H9 (cell line): ENCODE measurements around the gene TMEM242. TPM values are rescaled to one million over a fixed set of nuclear protein-coding genes. Genes with fewer than 3 reads are reported as not detected.

Source experiments
- DNase-seq: peaks from one replicate; pipeline ENCODE4 v3.0.0-alpha.2; 2017
- H2AFZ ChIP-seq: one replicate; pipeline ENCODE4 v1.6.1; 2013; ENCODE audit warnings: mild to moderate bottlenecking, low read length, control low read depth, moderate library complexity
- H2AK5ac ChIP-seq: 2 replicates; pipeline ENCODE4 v1.6.1; 2013; ENCODE audit warnings: low read length, control low read depth, mixed read lengths; ENCODE audit not compliant: insufficient read length
- H2BK120ac ChIP-seq: one replicate; pipeline ENCODE4 v1.6.1; 2013; ENCODE audit warnings: low read depth, mild to moderate bottlenecking, low read length, control low read depth, inconsistent platforms; ENCODE audit not compliant: poor library complexity, severe bottlenecking
- H2BK12ac ChIP-seq: 2 replicates; pipeline ENCODE4 v1.6.1; 2013; ENCODE audit warnings: low read length, control low read depth, mixed read lengths, low read depth; ENCODE audit not compliant: insufficient read length
- H2BK15ac ChIP-seq: 2 replicates; pipeline ENCODE4 v1.6.1; 2013; ENCODE audit warnings: low read depth, low read length, control low read depth
- H2BK20ac ChIP-seq: one replicate; pipeline ENCODE4 v1.6.1; 2013; ENCODE audit warnings: low read depth, mild to moderate bottlenecking, low read length, control low read depth, inconsistent platforms; ENCODE audit not compliant: poor library complexity, severe bottlenecking
- H2BK5ac ChIP-seq: 2 replicates; pipeline ENCODE4 v1.6.1; 2013; ENCODE audit warnings: low read length, control low read depth, mixed read lengths; ENCODE audit not compliant: insufficient read length
- H3K14ac ChIP-seq: 2 replicates; pipeline ENCODE4 v1.6.1; 2013; ENCODE audit warnings: low read length, control low read depth; ENCODE audit not compliant: insufficient read depth
- H3K18ac ChIP-seq: 2 replicates; pipeline ENCODE4 v1.6.1; 2013; ENCODE audit warnings: low read depth, mild to moderate bottlenecking, mixed read lengths, low read length, control low read depth; ENCODE audit not compliant: insufficient read length
- H3K23ac ChIP-seq: 2 replicates; pipeline ENCODE4 v1.6.1; 2013; ENCODE audit warnings: low read length, control low read depth, mixed read lengths, low read depth; ENCODE audit not compliant: insufficient read length
- H3K23me2 ChIP-seq: 2 replicates; pipeline ENCODE4 v1.6.1; 2013; ENCODE audit warnings: low read depth, mild to moderate bottlenecking, mixed read lengths, low read length, control low read depth; ENCODE audit not compliant: insufficient read length, poor library complexity, severe bottlenecking
- H3K27ac ChIP-seq: 2 replicates; pipeline ENCODE4 v1.5.1; 2013; ENCODE audit warnings: low read length, control low read depth, mixed read lengths, low read depth; ENCODE audit not compliant: insufficient read length
- H3K27me3 ChIP-seq: 2 replicates; pipeline ENCODE4 v1.6.1; 2013; ENCODE audit warnings: low read length, control low read depth, inconsistent platforms; ENCODE audit not compliant: insufficient read depth
- H3K4ac ChIP-seq: 2 replicates; pipeline ENCODE4 v1.6.1; 2013; ENCODE audit warnings: low read depth, mild to moderate bottlenecking, control low read depth, inconsistent platforms, low read length, moderate library complexity
- H3K4me1 ChIP-seq: 2 replicates; pipeline ENCODE4 v1.6.1; 2013; ENCODE audit warnings: low read length, control low read depth, inconsistent platforms; ENCODE audit not compliant: insufficient read depth
- H3K4me2 ChIP-seq: 2 replicates; pipeline ENCODE4 v1.6.1; 2013; ENCODE audit warnings: low read length, control low read depth, mixed read lengths; ENCODE audit not compliant: insufficient read length, insufficient read depth
- H3K56ac ChIP-seq: 2 replicates; pipeline ENCODE4 v1.6.1; 2013; ENCODE audit warnings: low read depth, mild to moderate bottlenecking, mixed read lengths, low read length, control low read depth; ENCODE audit not compliant: insufficient read length
- H3K79me1 ChIP-seq: 2 replicates; pipeline ENCODE4 v1.6.1; 2013; ENCODE audit warnings: low read depth, mild to moderate bottlenecking, moderate library complexity, low read length, control low read depth, inconsistent platforms; ENCODE audit not compliant: insufficient read depth, poor library complexity, severe bottlenecking
- H3K79me2 ChIP-seq: 2 replicates; pipeline ENCODE4 v1.6.1; 2013; ENCODE audit warnings: low read length, control low read depth, inconsistent platforms; ENCODE audit not compliant: insufficient read depth
- H3K9ac ChIP-seq: 2 replicates; pipeline ENCODE4 v1.6.1; 2013; ENCODE audit warnings: low read length, control low read depth, mixed read lengths; ENCODE audit not compliant: insufficient read length; ENCODE audit errors: extremely low read depth
- H3K9me3 ChIP-seq: one replicate; pipeline ENCODE4 v1.6.1; 2013; ENCODE audit warnings: low read depth, low read length, inconsistent platforms; ENCODE audit not compliant: control insufficient read depth
- H3T11ph ChIP-seq: one replicate; pipeline ENCODE4 v1.6.1; 2013; ENCODE audit warnings: mild to moderate bottlenecking, low read length, control low read depth, inconsistent platforms
- H4K20me1 ChIP-seq: one replicate; pipeline ENCODE4 v1.6.1; 2013; ENCODE audit not compliant: control insufficient read depth, insufficient read length, insufficient read depth
- H4K5ac ChIP-seq: 2 replicates; pipeline ENCODE4 v1.6.1; 2013; ENCODE audit warnings: low read depth, mild to moderate bottlenecking, mixed read lengths, low read length, control low read depth; ENCODE audit not compliant: insufficient read length
- H4K8ac ChIP-seq: replicated peaks from 2 replicates; pipeline ENCODE4 v1.6.1; 2013; ENCODE audit warnings: low read length, control low read depth, mixed read lengths, low read depth; ENCODE audit not compliant: insufficient read length
- H4K91ac ChIP-seq: 2 replicates; pipeline ENCODE4 v1.6.1; 2013; ENCODE audit warnings: low read depth, mild to moderate bottlenecking, moderate library complexity, mixed read lengths, low read length, control low read depth; ENCODE audit not compliant: insufficient read length
- H3K27ac Mint-ChIP-seq, 3 experiments: 2 replicates in 2 of 3; 3 replicates in 1 of 3; pipeline ENCODE4 v1.8.0; 2020 to 2021; ENCODE audit warnings: mixed read lengths in 3 of 3, mild to moderate bottlenecking in 1 of 3, moderate library complexity in 1 of 3
- H3K27me3 Mint-ChIP-seq: 2 replicates; pipeline ENCODE4 v1.8.0; 2021; ENCODE audit warnings: low read depth, mild to moderate bottlenecking, moderate library complexity, mixed read lengths
- H3K36me3 Mint-ChIP-seq, 3 experiments: 2 replicates in 2 of 3; 3 replicates in 1 of 3; pipeline ENCODE4 v1.8.0; 2020 to 2021; ENCODE audit warnings: low read depth in 3 of 3, mixed read lengths in 3 of 3; ENCODE audit not compliant: insufficient read depth in 1 of 3
- H3K4me1 Mint-ChIP-seq, 2 experiments: 2 replicates each; pipeline ENCODE4 v1.8.0; 2020; ENCODE audit warnings: mixed read lengths in 2 of 2
- H3K4me3 Mint-ChIP-seq, 2 experiments: 2 replicates in 1 of 2; 3 replicates in 1 of 2; pipeline ENCODE4 v1.8.0; 2020 to 2021; ENCODE audit warnings: mild to moderate bottlenecking in 2 of 2, mixed read lengths in 2 of 2, moderate library complexity in 1 of 2
- H3K9me3 Mint-ChIP-seq, 2 experiments: 2 replicates in 1 of 2; 3 replicates in 1 of 2; pipeline ENCODE4 v1.8.0; 2020; ENCODE audit warnings: mild to moderate bottlenecking in 2 of 2, mixed read lengths in 2 of 2, moderate library complexity in 1 of 2
- CTCF ChIP-seq: fragments of 200-600 bp; sonication (generic); conservative IDR thresholded peaks from 3 replicates; pipeline ENCODE4 v1.8.0; 2021; ENCODE audit warnings: antibody characterized with exemption, mild to moderate bottlenecking
- WGBS: extraction: QIAGEN DNeasy Blood & Tissue Kit; methylation state at CpG from one replicate; pipeline ENCODE4 v1.1.7; 2013; ENCODE audit warnings: missing lambda C conversion rate, low lambda C conversion rate, mixed read lengths; ENCODE audit not compliant: insufficient read length; ENCODE audit errors: extremely low coverage; 5-methylcytosine and 5-hydroxymethylcytosine counted together
- total RNA-seq: library from RNA; stranded (reverse); gene quantifications from 2 replicates; pipeline ENCODE4 v1.2.1, GENCODE V29; 2021

The TMEM242 gene
- total RNA-seq, 1 experiment from 2014 or later: 10.5 TPM

GRCh38 chr6:157274471-157275226 lies 48.7 kb downstream of the TMEM242 start:
- Histone ChIP-seq H3K23me2 (peaks cover 4% of the 10 kb centered on the region), H3K56ac (no peak overlapping the region), H4K91ac (no peak overlapping the region), H2BK120ac (no peak overlapping the region), H2BK12ac (no peak overlapping the region), H3K9me3 (no peaks in the 10 kb centered on the region), H3T11ph (no peak overlapping the region), H2BK5ac (no peak overlapping the region), H2AK5ac (no peak overlapping the region), H3K79me2 (no peaks in the 10 kb centered on the region), H3K4ac (no peak overlapping the region), H3K27me3 (no peaks in the 10 kb centered on the region; the same call in 1 of the 2 replicates), H3K23ac (no peak overlapping the region), H4K8ac (no peak overlapping the region), H2BK20ac (no peak overlapping the region), H4K20me1 (peaks cover 2% of the 10 kb centered on the region), H3K27ac (no peak overlapping the region), H3K14ac (peak overlapping the region; percentile 89), H2AFZ (no peak overlapping the region), H3K18ac (peak overlapping the region; percentile 81), H3K4me1 (peaks cover 2% of the 10 kb centered on the region; the same call in 1 of the 2 replicates), H3K4me2 (peak overlapping the region; percentile 30), H4K5ac (no peak overlapping the region), H3K9ac (no peak overlapping the region), H3K79me1 (no peaks in the 10 kb centered on the region), H2BK15ac (no peak overlapping the region)
- Mint-ChIP-seq H3K27ac (no peak overlapping the region; a peak in 1 of 7 replicates), H3K4me3 (peak overlapping the region; percentile 62 to 78), H3K36me3 (peaks cover 2 to 9% (median 7%) of the 10 kb centered on the region in 3 experiments; a peak in 6 of 7 replicates), H3K27me3 (peaks cover 37% of the 10 kb centered on the region), H3K9me3 (peaks cover 7 to 8% of the 10 kb centered on the region in 2 experiments), H3K4me1 (peaks cover 20 to 22% of the 10 kb centered on the region in 2 experiments)
- DNase-seq: peak; percentile 72
- no CpG with 5 or more reads among the region's 93 CpGs for WGBS
- TF ChIP-seq CTCF: peak; percentile 72
